AG08395 (cell line): ENCODE measurements around the gene COPG2.
A peak's percentile ranks its signal among the peaks of the same experiment; 100 is the strongest.

Experiments
- DNase-seq: peaks from one replicate; pipeline ENCODE4 v3.0.0; 2012; ENCODE audit warnings: mixed read lengths, low spot score

The COPG2 gene

GRCh38 chr7:130500463-130500862, 168.1 kb downstream of the COPG2 start:
- DNase-seq: no peak

GRCh38 chr7:130494431-130494858, 174.1 kb downstream of the COPG2 start:
- no peak for DNase-seq

GRCh38 chr7:130493275-130493873, 175.2 kb downstream of the COPG2 start:
- DNase-seq: no peak

- DNase-seq: no peak
Measured at GRCh38 chr7:130492523-130493274, 175.8 kb downstream of the COPG2 start.

GRCh38 chr7:130491841-130492522, 176.6 kb downstream of the COPG2 start, which contains the start of gene MEST:
TSS of gene MEST (plus strand) at chr7:130492085. CDS start at chr7:130492314, 229 bp downstream.
- no peak for DNase-seq

- DNase-seq: peak; percentile 40
Measured at GRCh38 chr7:130490888-130491804, 177.4 kb downstream of the COPG2 start.

GRCh38 chr7:130490311-130490791, 178.2 kb downstream of the COPG2 start:
- DNase-seq: no peak

- no peak for DNase-seq
Measured at GRCh38 chr7:130489140-130489983, 179.2 kb downstream of the COPG2 start.

GRCh38 chr7:130488392-130489139, 180.0 kb downstream of the COPG2 start:
- no peak for DNase-seq

GRCh38 chr7:130486954-130487436, 181.6 kb downstream of the COPG2 start:
- DNase-seq: no peak

GRCh38 chr7:130486114-130486953, 182.2 kb downstream of the COPG2 start:
- DNase-seq: no peak

GRCh38 chr7:130485734-130486113, 182.8 kb downstream of the COPG2 start:
- no peak for DNase-seq

GRCh38 chr7:130483031-130483430, 185.5 kb downstream of the COPG2 start:
- no peak for DNase-seq

- no peak for DNase-seq
Measured at GRCh38 chr7:130481898-130482297, 186.7 kb downstream of the COPG2 start.

- DNase-seq: no peak
Measured at GRCh38 chr7:130479716-130480400, 188.7 kb downstream of the COPG2 start.

- DNase-seq: no peak
Measured at GRCh38 chr7:130478991-130479390, 189.6 kb downstream of the COPG2 start.

GRCh38 chr7:130476297-130477150, 192.0 kb downstream of the COPG2 start:
- no peak for DNase-seq
